Rectal smooth muscle tissue (tissue), 1 donor: Measurements from ENCODE around the gene SELENOT.
A peak's percentile ranks its signal among the peaks of the same experiment; 100 is the strongest.
"Not testable (repeated sequence)": the region's sequence is repeated elsewhere in the genome, so short reads cannot be mapped to it uniquely, and the experiment has no call there.

Source experiments
- H3K27ac ChIP-seq: one replicate; pipeline ENCODE4 v1.7.0; 2013; ENCODE audit warnings: low read depth, low read length, inconsistent platforms
- H3K27me3 ChIP-seq: one replicate; pipeline ENCODE4 v1.7.0; 2013; ENCODE audit warnings: low read length; ENCODE audit not compliant: control insufficient read depth, insufficient read depth
- H3K36me3 ChIP-seq: one replicate; pipeline ENCODE4 v1.7.0; 2013; ENCODE audit warnings: low read length; ENCODE audit not compliant: control insufficient read depth, insufficient read depth
- H3K4me1 ChIP-seq: one replicate; pipeline ENCODE4 v1.7.0; 2013; ENCODE audit warnings: low read length; ENCODE audit not compliant: control insufficient read depth, insufficient read depth
- H3K4me3 ChIP-seq: one replicate; pipeline ENCODE4 v1.7.0; 2013; ENCODE audit warnings: low read length
- H3K9ac ChIP-seq: one replicate; pipeline ENCODE4 v1.7.0; 2013; ENCODE audit warnings: low read length

The SELENOT gene

GRCh38 chr3:150594150-150594549 lies 9.0 kb upstream of the SELENOT start:
- no peaks in the 10 kb centered on the region for H3K27me3 ChIP-seq
- H3K4me1 ChIP-seq = no peaks in the 10 kb centered on the region
- H3K27ac ChIP-seq = no peak overlapping the region

GRCh38 chr3:150597646-150598045 lies 5.5 kb upstream of the SELENOT start:
- H3K9ac ChIP-seq = no peak overlapping the region
- H3K27me3 ChIP-seq = no peaks in the 10 kb centered on the region
- H3K4me3 ChIP-seq = no peak overlapping the region
- no peaks in the 10 kb centered on the region for H3K4me1 ChIP-seq
- no peaks in the 10 kb centered on the region for H3K36me3 ChIP-seq
- no peak overlapping the region for H3K27ac ChIP-seq

More at GRCh38 chr3:150594150-150594549, 9.0 kb upstream of the SELENOT start:
- H3K4me3 ChIP-seq = no peak overlapping the region
- H3K9ac ChIP-seq = no peak overlapping the region
- no peaks in the 10 kb centered on the region for H3K36me3 ChIP-seq

GRCh38 chr3:150599611-150600297 lies 3.4 kb upstream of the SELENOT start:
- H3K27ac ChIP-seq = no peak overlapping the region
- H3K9ac ChIP-seq = no peak overlapping the region
- no peak overlapping the region for H3K4me3 ChIP-seq
- H3K27me3 ChIP-seq = no peaks in the 10 kb centered on the region
- peaks cover 4% of the 10 kb centered on the region for H3K4me1 ChIP-seq
- no peaks in the 10 kb centered on the region for H3K36me3 ChIP-seq

- H3K4me3 ChIP-seq, H3K27ac ChIP-seq, H3K9ac ChIP-seq, H3K36me3 ChIP-seq, H3K27me3 ChIP-seq: not testable (repeated sequence)
- peaks cover 10% of the 10 kb centered on the region for H3K4me1 ChIP-seq
These were observed 2.2 kb upstream of the SELENOT start for GRCh38 chr3:150600647-150601530.

GRCh38 chr3:150602426-150603152 lies 532 bp upstream of the SELENOT start:
- Histone ChIP-seq H3K4me1 (peaks cover 10% of the 10 kb centered on the region), H3K27me3 (no peaks in the 10 kb centered on the region), H3K9ac (peak overlapping the region; percentile 32), H3K4me3 (peak overlapping the region; percentile 97), H3K36me3 (no peaks in the 10 kb centered on the region), H3K27ac (peak overlapping the region; percentile 97)

GRCh38 chr3:150603980-150604319 lies 829 bp downstream of the SELENOT start:
- H3K27ac ChIP-seq = peak overlapping the region; percentile 97
- no peaks in the 10 kb centered on the region for H3K36me3 ChIP-seq
- peak overlapping the region; percentile 97 for H3K4me3 ChIP-seq
- H3K9ac ChIP-seq = peak overlapping the region; percentile 95
- peaks cover 10% of the 10 kb centered on the region for H3K4me1 ChIP-seq
- H3K27me3 ChIP-seq = no peaks in the 10 kb centered on the region

GRCh38 chr3:150605998-150606641 lies 3.0 kb downstream of the SELENOT start:
- Histone ChIP-seq H3K27me3 (no peaks in the 10 kb centered on the region), H3K4me3 (no peak overlapping the region), H3K9ac (no peak overlapping the region), H3K27ac (no peak overlapping the region), H3K4me1 (peaks cover 10% of the 10 kb centered on the region), H3K36me3 (no peaks in the 10 kb centered on the region)

GRCh38 chr3:150607267-150608065 lies 4.3 kb downstream of the SELENOT start:
- H3K4me3 ChIP-seq = no peak overlapping the region
- no peak overlapping the region for H3K9ac ChIP-seq
- H3K27me3 ChIP-seq = no peaks in the 10 kb centered on the region
- H3K36me3 ChIP-seq = no peaks in the 10 kb centered on the region
- peaks cover 10% of the 10 kb centered on the region for H3K4me1 ChIP-seq
- no peak overlapping the region for H3K27ac ChIP-seq

GRCh38 chr3:150609988-150610387 lies 6.9 kb downstream of the SELENOT start:
- no peak overlapping the region for H3K27ac ChIP-seq
- H3K36me3 ChIP-seq = no peaks in the 10 kb centered on the region
- no peak overlapping the region for H3K4me3 ChIP-seq
- no peaks in the 10 kb centered on the region for H3K27me3 ChIP-seq
- H3K4me1 ChIP-seq = peaks cover 5% of the 10 kb centered on the region
- no peak overlapping the region for H3K9ac ChIP-seq

- no peak overlapping the region for H3K9ac ChIP-seq
- no peak overlapping the region for H3K4me3 ChIP-seq
- H3K4me1 ChIP-seq = peaks cover under 1% of the 10 kb centered on the region
- no peaks in the 10 kb centered on the region for H3K36me3 ChIP-seq
- no peak overlapping the region for H3K27ac ChIP-seq
- H3K27me3 ChIP-seq = no peaks in the 10 kb centered on the region
These were observed 7.7 kb downstream of the SELENOT start for GRCh38 chr3:150610785-150611184.

- no peaks in the 10 kb centered on the region for H3K36me3 ChIP-seq
- no peak overlapping the region for H3K4me3 ChIP-seq
- no peak overlapping the region for H3K9ac ChIP-seq
- no peaks in the 10 kb centered on the region for H3K4me1 ChIP-seq
- H3K27me3 ChIP-seq = no peaks in the 10 kb centered on the region
- H3K27ac ChIP-seq = no peak overlapping the region
These were observed 8.5 kb downstream of the SELENOT start for GRCh38 chr3:150611666-150612065.
